ENCODE results near the gene PRKRA. TPM values are rescaled to one million over a fixed set of nuclear protein-coding genes. Genes with fewer than 3 reads are reported as not detected.

Gene PRKRA
- total RNA-seq, 6 experiments from 2014 or later = 30.4 to 38.3 (median 33.7) TPM

- no peak for DNase-seq
- Mint-ChIP-seq H3K9me3 (no peaks in the 10 kb centered on the region), H3K27ac (peak overlapping the region; percentile 99), H3K36me3 (ENCODE audit: low read depth) (peaks cover 10% of the 10 kb centered on the region), H3K4me3 (peak overlapping the region; percentile 96), H3K4me1 (ENCODE audit: low read depth) (peaks cover 60% of the 10 kb centered on the region), H3K27me3 (ENCODE audit: insufficient read depth) (peaks cover 1% of the 10 kb centered on the region; the same call in 1 of the 2 replicates)
- TF ChIP-seq CTCF (IDR thresholded peaks at IDR 0.05) = peak; percentile 13
Observed at GRCh38 chr2:178479275-178479616, 28.3 kb upstream of the PRKRA start.

- peak within 1 kb of the TSS; percentile 99 for H3K27ac Mint-ChIP-seq
- DNase-seq = peak; percentile 69
- peak within 1 kb of the TSS; percentile 96 for H3K4me3 Mint-ChIP-seq
- TF ChIP-seq CTCF (IDR thresholded peaks at IDR 0.05) = peak; percentile 80
- H3K4me1 Mint-ChIP-seq (ENCODE audit: low read depth) = peaks cover 60% of the 10 kb centered on the region
- no peaks in the 10 kb centered on the region for H3K9me3 Mint-ChIP-seq
- peaks cover 1% of the 10 kb centered on the region; the same call in 1 of the 2 replicates for H3K27me3 Mint-ChIP-seq (ENCODE audit: insufficient read depth)
- H3K36me3 Mint-ChIP-seq (ENCODE audit: low read depth) = peaks cover 10% of the 10 kb centered on the region
Observed at GRCh38 chr2:178478439-178479274, 27.7 kb upstream of the PRKRA start, which contains the start of gene FKBP7. Gene FKBP7, minus strand, starts transcription at chr2:178478600. Its CDS starts 101 bp downstream, at chr2:178478499.

GRCh38 chr2:178478130-178478438 is 27.1 kb upstream of the PRKRA start:
- TF ChIP-seq CTCF (IDR thresholded peaks at IDR 0.05) = no peak
- no peak for DNase-seq
- Mint-ChIP-seq H3K27ac (peak overlapping the region; percentile 99), H3K4me3 (peak overlapping the region; percentile 96), H3K9me3 (no peaks in the 10 kb centered on the region), H3K36me3 (ENCODE audit: low read depth) (peaks cover 10% of the 10 kb centered on the region), H3K4me1 (ENCODE audit: low read depth) (peaks cover 63% of the 10 kb centered on the region), H3K27me3 (ENCODE audit: insufficient read depth) (peaks cover 1% of the 10 kb centered on the region; the same call in 1 of the 2 replicates)

- Mint-ChIP-seq H3K27ac (peak overlapping the region; percentile 99), H3K36me3 (ENCODE audit: low read depth) (peaks cover 10% of the 10 kb centered on the region), H3K4me1 (ENCODE audit: low read depth) (peaks cover 59% of the 10 kb centered on the region), H3K4me3 (peak overlapping the region; percentile 96), H3K27me3 (ENCODE audit: insufficient read depth) (peaks cover 1% of the 10 kb centered on the region; the same call in 1 of the 2 replicates), H3K9me3 (no peaks in the 10 kb centered on the region)
- DNase-seq = no peak
- no peak for TF ChIP-seq CTCF (IDR thresholded peaks at IDR 0.05)
Observed at GRCh38 chr2:178477443-178478129, 26.6 kb upstream of the PRKRA start.

- H3K4me3 Mint-ChIP-seq = peak overlapping the region; percentile 96; the same call in 1 of the 2 replicates
- peaks cover 1% of the 10 kb centered on the region; the same call in 1 of the 2 replicates for H3K27me3 Mint-ChIP-seq (ENCODE audit: insufficient read depth)
- TF ChIP-seq CTCF (IDR thresholded peaks at IDR 0.05) = no peak
- H3K9me3 Mint-ChIP-seq = no peaks in the 10 kb centered on the region
- peaks cover 10% of the 10 kb centered on the region for H3K36me3 Mint-ChIP-seq (ENCODE audit: low read depth)
- H3K27ac Mint-ChIP-seq = no peak overlapping the region
- peaks cover 47% of the 10 kb centered on the region for H3K4me1 Mint-ChIP-seq (ENCODE audit: low read depth)
- DNase-seq = no peak
Observed at GRCh38 chr2:178476477-178476876, 25.5 kb upstream of the PRKRA start.

Data from HFFc6 (cell line).